ENCODE results near the gene B3GALT6.

The B3GALT6 gene

DNA sequence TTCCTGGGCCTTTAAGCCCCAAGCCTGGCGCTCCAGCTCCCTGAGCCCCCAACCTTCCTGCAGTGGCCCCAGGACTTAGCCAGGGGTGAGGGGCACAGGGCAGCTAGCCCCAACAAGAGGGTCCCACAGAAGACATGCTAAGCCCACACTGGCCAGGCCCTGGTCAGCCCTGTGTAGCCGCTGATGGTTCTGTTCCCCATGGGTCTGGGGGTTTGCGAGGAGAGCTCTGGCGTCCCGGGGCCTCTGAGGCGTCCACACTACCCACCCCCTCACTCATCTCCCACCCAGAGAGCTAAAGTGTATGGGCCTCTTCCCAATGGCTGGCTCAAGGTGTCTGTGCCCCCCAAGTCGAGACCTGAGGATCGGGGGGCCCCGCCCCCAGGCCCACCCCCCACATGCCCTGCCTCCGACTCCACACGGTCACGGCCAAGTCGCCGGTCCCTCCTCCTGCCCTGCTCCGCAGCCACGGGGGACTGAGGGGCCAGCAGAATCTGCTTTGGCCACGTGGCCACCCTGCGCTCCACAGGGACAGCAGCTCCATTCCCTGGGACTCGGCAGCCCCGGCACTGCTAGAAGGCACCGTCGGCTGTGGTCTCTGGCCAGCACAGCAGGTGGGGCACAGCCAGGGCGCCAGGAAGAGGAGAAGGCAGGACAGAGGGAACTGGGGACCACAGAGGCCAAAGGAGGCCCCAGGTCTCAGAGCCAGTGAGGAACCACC lies 33.5 kb upstream of the B3GALT6 start:
- TF ChIP-seq CTCF (IDR thresholded peaks at IDR 0.05; ENCODE audit: control extremely low read depth, extremely low read depth, low read depth, missing control alignments) = no peak
- CTCF ChIA-PET = interaction anchor here (1.1 kb wide), 1 partner anchor 76 kb away, joined by 3 read pairs; no protein-coding TSS in a partner anchor
- POLR2A ChIA-PET = no interaction called here
- DNase-seq (ENCODE audit: extremely low spot score) = no peak

DNA sequence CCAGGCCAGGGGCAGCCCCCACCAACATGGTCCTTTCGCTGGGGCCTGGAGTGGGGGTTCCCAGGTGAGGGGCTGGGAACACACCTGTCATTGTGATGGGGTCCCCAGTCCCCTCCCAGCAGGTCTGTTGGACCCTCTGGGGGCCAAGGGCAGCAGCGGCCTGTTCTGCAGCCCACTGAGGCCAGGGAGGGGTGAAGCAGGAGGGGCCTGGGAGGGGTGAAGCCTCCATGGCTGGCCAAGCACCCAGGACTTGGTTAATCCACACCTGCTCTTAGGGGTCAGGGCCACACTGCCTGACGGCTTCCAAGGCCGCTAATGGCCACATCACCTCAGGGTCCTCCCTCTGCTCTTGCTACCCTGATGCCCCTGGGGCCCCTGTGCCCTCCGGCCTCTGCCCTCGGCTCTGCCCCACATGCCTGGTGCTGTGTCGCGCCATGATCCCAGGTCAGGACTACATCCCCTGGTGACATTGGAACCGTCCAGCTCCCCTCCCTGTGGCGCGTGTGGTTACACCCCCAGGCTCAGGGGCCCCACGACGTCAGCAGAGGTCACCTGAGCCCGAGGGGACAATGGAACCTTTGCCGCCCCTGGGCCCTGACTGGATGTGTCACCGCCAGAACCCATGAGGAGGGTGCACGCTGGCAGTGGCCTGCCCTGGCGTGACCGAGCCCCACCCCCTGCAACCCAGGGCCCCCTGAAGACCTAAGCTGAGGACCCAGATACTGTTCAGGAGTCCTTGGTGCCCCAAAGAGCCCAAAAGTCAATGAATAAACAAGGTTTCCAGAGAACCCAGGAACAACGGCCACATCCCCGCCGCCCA lies 32.7 kb upstream of the B3GALT6 start:
- TF ChIP-seq CTCF (IDR thresholded peaks at IDR 0.05; ENCODE audit: control extremely low read depth, extremely low read depth, low read depth, missing control alignments) = no peak
- no peak for DNase-seq (ENCODE audit: extremely low spot score)
- POLR2A ChIA-PET = no interaction called here
- CTCF ChIA-PET = interaction anchor here (1.1 kb wide), 1 partner anchor 77 kb away, joined by 3 read pairs; no protein-coding TSS in a partner anchor

DNA sequence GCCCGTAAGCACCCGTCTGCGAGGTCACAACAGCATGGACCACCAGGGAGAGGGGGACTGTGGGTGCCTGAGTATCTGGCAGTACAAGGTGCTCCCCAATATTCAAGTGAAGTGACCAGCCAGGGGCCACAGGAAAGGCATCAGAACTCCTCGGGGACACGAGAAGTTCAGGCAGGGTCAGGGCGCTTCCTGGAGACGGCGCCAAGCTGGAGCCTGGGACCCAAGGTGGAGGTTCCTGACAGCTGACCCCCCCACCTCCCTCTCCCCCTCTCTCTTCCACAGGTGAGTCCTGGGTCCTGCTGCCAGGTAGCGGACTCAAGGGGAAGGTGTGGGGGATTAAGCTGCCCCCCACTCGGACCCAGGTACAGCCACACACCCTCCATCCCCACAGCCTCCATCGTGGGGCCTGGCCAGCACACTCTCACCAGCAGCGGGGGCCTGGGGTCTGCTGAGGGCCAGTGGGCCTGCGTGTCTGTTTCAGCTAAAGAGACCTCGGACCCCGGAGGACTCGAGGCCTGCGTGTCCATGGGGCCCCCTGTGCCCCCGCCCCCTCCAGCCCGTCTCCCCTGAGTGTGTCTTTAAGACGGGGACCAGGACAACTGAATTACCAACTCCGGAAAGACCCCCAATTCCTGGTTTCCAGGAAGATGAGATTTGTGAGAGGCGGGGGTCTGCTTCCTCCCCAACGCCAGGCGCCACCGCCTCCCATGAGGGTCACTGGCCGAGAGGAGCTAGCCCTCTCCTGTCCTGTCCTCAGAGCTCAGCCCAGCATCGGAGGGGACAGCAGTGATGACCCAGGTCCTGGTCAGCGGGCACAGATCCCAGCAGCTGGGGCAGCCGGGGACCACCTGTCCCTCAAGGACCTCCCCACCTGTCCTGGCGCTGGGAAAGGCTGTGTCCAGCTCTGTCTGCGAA lies 31.8 kb upstream of the B3GALT6 start:
- no peak for DNase-seq (ENCODE audit: extremely low spot score)
- POLR2A ChIA-PET = interaction anchor here (0.7 kb wide), 1 partner anchor 136 kb away, joined by 5 read pairs; no protein-coding TSS in a partner anchor
- TF ChIP-seq CTCF (IDR thresholded peaks at IDR 0.05; ENCODE audit: control extremely low read depth, extremely low read depth, low read depth, missing control alignments) = no peak
- CTCF ChIA-PET = interaction anchor here (0.9 to 1.1 kb wide), 2 partner anchors 9 to 12 kb away, joined by 3 read pairs; no protein-coding TSS in a partner anchor

GRCh38 chr1:1200876-1201810 lies 30.9 kb upstream of the B3GALT6 start:
- TF ChIP-seq CTCF (IDR thresholded peaks at IDR 0.05; ENCODE audit: control extremely low read depth, extremely low read depth, low read depth, missing control alignments) = no peak
- POLR2A ChIA-PET = interaction anchor here (0.7 kb wide), 1 partner anchor 137 kb away, joined by 5 read pairs; no protein-coding TSS in a partner anchor
- peak; percentile 87 for DNase-seq (ENCODE audit: extremely low spot score)
- CTCF ChIA-PET = interaction anchor here (0.9 to 1.1 kb wide), 2 partner anchors 10 to 13 kb away, joined by 3 read pairs; no protein-coding TSS in a partner anchor

- ChIA-PET CTCF (interaction anchor here (2.6 kb wide), 1 partner anchor 81 kb away, joined by 13 read pairs; no protein-coding TSS in a partner anchor), POLR2A (no interaction called here)
- DNase-seq (ENCODE audit: extremely low spot score) = no peak
- TF ChIP-seq CTCF (IDR thresholded peaks at IDR 0.05; ENCODE audit: control extremely low read depth, extremely low read depth, low read depth, missing control alignments) = no peak
Observed at GRCh38 chr1:1202831-1203560, 29.0 kb upstream of the B3GALT6 start.
